ENCODE measurements around the gene HCN1.

HCN1 gene

GRCh38 chr5:45627076-45627656 lies 69.0 kb downstream of the HCN1 start:
- no peak overlapping the region for H3K4me3 ChIP-seq (ENCODE audit: low read depth, low read length)
- TF ChIP-seq, protein P1, sequence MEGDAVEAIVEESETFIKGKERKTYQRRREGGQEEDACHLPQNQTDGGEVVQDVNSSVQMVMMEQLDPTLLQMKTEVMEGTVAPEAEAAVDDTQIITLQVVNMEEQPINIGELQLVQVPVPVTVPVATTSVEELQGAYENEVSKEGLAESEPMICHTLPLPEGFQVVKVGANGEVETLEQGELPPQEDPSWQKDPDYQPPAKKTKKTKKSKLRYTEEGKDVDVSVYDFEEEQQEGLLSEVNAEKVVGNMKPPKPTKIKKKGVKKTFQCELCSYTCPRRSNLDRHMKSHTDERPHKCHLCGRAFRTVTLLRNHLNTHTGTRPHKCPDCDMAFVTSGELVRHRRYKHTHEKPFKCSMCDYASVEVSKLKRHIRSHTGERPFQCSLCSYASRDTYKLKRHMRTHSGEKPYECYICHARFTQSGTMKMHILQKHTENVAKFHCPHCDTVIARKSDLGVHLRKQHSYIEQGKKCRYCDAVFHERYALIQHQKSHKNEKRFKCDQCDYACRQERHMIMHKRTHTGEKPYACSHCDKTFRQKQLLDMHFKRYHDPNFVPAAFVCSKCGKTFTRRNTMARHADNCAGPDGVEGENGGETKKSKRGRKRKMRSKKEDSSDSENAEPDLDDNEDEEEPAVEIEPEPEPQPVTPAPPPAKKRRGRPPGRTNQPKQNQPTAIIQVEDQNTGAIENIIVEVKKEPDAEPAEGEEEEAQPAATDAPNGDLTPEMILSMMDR (IDR thresholded peaks at IDR 0.05; ENCODE audit: low read depth, low read length, missing control alignments), result no peak
- no peak for DNase-seq (ENCODE audit: low read depth)

GRCh38 chr5:45623832-45624231 lies 72.3 kb downstream of the HCN1 start:
- no peak overlapping the region for H3K4me3 ChIP-seq (ENCODE audit: low read depth, low read length)

DNA sequence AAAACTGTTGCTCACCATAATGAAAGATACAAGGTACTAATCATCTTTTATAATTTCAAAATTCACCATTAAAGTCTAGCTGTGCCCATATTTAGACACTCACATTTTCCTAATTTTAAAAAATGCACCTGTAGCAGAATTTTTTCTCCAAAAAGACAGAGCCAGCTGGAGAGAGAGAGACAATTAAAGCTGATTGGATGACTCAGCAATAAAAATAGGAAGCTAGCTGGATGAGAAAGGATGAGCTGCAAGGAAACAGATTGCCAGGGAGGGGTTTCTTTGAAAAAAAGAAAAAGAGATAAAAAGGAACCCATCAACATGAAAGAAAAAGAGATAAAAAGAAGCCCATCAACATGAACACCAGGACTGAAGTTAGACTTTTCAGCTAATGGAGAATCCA lies 73.8 kb downstream of the HCN1 start:
- DNase-seq (ENCODE audit: low read depth), result no peak
- no peak overlapping the region for H3K4me3 ChIP-seq (ENCODE audit: low read depth, low read length)
- TF ChIP-seq, protein P1 (IDR thresholded peaks at IDR 0.05; ENCODE audit: low read depth, low read length, missing control alignments), result no peak

More at GRCh38 chr5:45623832-45624231, 72.3 kb downstream of the HCN1 start:
- DNase-seq (ENCODE audit: low read depth), result no peak
- TF ChIP-seq, protein P1 (IDR thresholded peaks at IDR 0.05; ENCODE audit: low read depth, low read length, missing control alignments), result no peak

DNA sequence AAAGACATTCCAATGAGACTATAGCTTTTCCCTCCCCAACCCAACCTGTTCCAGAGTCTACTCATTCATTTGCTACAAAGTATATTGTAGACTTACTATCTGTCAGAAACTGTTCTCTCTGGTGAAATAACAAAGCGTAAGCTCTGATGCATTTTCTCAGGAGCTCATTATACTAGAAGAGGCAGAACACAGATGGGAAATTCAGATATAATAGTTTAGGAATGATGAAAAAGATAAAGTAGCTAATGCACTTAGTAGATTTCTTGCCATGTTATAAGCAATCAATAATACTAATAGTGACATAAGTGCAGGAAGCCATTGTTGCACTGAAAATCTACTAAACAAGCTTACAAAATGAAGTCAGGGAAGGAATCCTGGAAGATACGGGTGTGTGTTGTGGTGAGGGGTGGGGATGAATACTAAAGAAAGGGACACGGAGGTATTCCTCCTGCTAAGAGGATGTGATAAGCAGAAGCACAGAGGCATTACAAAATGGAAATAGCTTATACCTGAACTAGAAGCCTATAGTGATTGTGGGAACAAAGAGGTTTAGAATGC lies 78.2 kb downstream of the HCN1 start:
- H3K4me3 ChIP-seq (ENCODE audit: low read depth, low read length), result no peak overlapping the region
- TF ChIP-seq, protein P1 (IDR thresholded peaks at IDR 0.05; ENCODE audit: low read depth, low read length, missing control alignments), result no peak
- DNase-seq (ENCODE audit: low read depth), result no peak

GRCh38 chr5:45609661-45610060 lies 86.5 kb downstream of the HCN1 start:
- TF ChIP-seq, protein P1 (IDR thresholded peaks at IDR 0.05; ENCODE audit: low read depth, low read length, missing control alignments), result no peak
- DNase-seq (ENCODE audit: low read depth), result no peak

GRCh38 chr5:45604092-45604491 lies 92.1 kb downstream of the HCN1 start:
- no peak for DNase-seq (ENCODE audit: low read depth)
- TF ChIP-seq, protein P1 (IDR thresholded peaks at IDR 0.05; ENCODE audit: low read depth, low read length, missing control alignments), result no peak
- no peak overlapping the region for H3K4me3 ChIP-seq (ENCODE audit: low read depth, low read length)

More at GRCh38 chr5:45609661-45610060, 86.5 kb downstream of the HCN1 start:
- H3K4me3 ChIP-seq (ENCODE audit: low read depth, low read length), result no peak overlapping the region

DNA sequence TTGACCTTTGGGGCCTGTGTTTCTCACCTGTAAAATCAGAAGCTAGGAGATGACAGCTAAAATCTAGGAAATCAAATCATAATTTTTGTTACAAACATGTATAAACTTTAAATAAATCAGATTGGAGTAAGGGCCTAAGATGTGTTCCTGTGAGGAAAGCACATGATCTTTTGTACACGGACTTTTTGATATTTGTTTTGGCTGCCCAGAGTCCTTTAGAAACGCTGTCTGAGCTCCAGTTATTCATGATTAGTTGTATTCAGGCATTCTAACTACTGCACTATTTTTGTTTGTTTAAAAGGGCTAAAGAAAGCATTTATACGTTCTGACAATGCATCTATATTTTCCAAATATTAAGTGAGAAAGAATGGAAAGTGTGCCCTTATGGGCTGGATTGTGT lies 94.8 kb downstream of the HCN1 start:
- no peak overlapping the region for H3K4me3 ChIP-seq (ENCODE audit: low read depth, low read length)
- TF ChIP-seq, protein P1 (IDR thresholded peaks at IDR 0.05; ENCODE audit: low read depth, low read length, missing control alignments), result no peak
- DNase-seq (ENCODE audit: low read depth), result no peak

Data from GM12864 (cell line).